Hepatocyte (in vitro differentiated cells): ENCODE results near the gene TNS2.

Experiments used
- EZH2 ChIP-seq: fragments of 200-600 bp; sonication (generic); IDR thresholded peaks from 2 replicates; pipeline ENCODE4 v1.6.1; 2016; ENCODE audit warnings: antibody characterized with exemption, mild to moderate bottlenecking, borderline replicate concordance
- TF ChIP-seq, protein P1 (sequence below): fragments of 200-600 bp; sonication (generic); IDR thresholded peaks from 2 replicates; pipeline ENCODE4 v1.5.1; 2016; ENCODE audit warnings: antibody characterized with exemption, mild to moderate bottlenecking; ENCODE audit not compliant: poor library complexity

GRCh38 chr12:53068811-53069585 lies 19.1 kb downstream of the TNS2 start:
- no peak for TF ChIP-seq EZH2
- TF ChIP-seq, protein P1, sequence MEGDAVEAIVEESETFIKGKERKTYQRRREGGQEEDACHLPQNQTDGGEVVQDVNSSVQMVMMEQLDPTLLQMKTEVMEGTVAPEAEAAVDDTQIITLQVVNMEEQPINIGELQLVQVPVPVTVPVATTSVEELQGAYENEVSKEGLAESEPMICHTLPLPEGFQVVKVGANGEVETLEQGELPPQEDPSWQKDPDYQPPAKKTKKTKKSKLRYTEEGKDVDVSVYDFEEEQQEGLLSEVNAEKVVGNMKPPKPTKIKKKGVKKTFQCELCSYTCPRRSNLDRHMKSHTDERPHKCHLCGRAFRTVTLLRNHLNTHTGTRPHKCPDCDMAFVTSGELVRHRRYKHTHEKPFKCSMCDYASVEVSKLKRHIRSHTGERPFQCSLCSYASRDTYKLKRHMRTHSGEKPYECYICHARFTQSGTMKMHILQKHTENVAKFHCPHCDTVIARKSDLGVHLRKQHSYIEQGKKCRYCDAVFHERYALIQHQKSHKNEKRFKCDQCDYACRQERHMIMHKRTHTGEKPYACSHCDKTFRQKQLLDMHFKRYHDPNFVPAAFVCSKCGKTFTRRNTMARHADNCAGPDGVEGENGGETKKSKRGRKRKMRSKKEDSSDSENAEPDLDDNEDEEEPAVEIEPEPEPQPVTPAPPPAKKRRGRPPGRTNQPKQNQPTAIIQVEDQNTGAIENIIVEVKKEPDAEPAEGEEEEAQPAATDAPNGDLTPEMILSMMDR: no peak
